ENCODE measurements around the gene TTF2.
"Not testable (repeated sequence)": the region's sequence is repeated elsewhere in the genome, so short reads cannot be mapped to it uniquely, and the experiment has no call there.

TTF2 gene

DNA sequence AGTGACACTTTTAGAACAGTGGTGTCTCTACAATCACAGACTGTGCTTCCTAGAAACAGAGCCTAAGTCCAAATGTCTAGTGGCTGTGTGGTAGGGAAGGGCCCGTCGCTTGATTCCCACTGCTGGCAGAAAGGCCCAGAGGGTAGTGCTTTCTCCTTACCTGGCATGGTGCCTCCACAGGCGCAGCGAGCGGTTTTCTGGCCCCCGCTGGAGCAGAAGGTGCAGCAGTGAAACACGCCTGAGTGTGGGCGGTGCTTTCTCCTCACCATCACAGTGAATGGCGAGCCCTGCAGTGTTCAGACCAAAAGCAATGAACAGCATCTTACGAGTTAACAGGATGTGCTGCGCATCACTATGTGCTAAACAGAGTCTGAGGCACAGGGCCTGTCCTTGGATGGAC lies 53.1 kb downstream of the TTF2 start:
- no peaks in the 10 kb centered on the region for H3K9me3 Mint-ChIP-seq
- no peaks in the 10 kb centered on the region for H3K27me3 Mint-ChIP-seq
- no peak overlapping the region for H3K4me3 Mint-ChIP-seq
- peaks cover 20% of the 10 kb centered on the region for H3K4me1 Mint-ChIP-seq (ENCODE audit: low read depth)
- no peak for DNase-seq
- no peaks in the 10 kb centered on the region for H3K36me3 Mint-ChIP-seq (ENCODE audit: low read depth)
- H3K27ac Mint-ChIP-seq: no peak overlapping the region

DNA sequence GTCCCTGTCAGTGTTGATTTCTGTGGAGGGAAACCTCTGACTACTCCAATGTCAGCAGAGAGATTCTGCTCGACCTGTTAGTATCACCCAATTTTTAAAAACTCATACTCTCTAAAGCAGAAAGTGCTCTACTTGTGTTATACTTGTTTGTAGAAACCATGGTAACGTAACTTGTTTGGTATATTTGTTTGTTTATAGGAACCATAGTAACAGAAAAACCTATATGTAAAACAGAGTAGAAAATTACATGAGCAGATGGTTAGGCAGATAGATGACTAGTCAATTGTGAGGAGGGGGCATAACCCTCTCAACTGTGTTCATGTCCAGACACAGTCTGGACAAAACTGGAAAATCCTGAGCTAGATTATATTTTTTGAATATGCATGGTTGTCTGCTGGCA lies 54.8 kb downstream of the TTF2 start:
- no peak overlapping the region for H3K4me3 Mint-ChIP-seq
- DNase-seq: no peak
- H3K27ac Mint-ChIP-seq: no peak overlapping the region
- H3K4me1 Mint-ChIP-seq (ENCODE audit: low read depth): peaks cover 11% of the 10 kb centered on the region
- H3K36me3 Mint-ChIP-seq (ENCODE audit: low read depth): no peaks in the 10 kb centered on the region
- H3K27me3 Mint-ChIP-seq: no peaks in the 10 kb centered on the region
- H3K9me3 Mint-ChIP-seq: no peaks in the 10 kb centered on the region

- DNase-seq: no peak
- Mint-ChIP-seq H3K27me3 (peaks cover 6% of the 10 kb centered on the region), H3K9me3 (no peaks in the 10 kb centered on the region), H3K36me3 (ENCODE audit: low read depth) (no peaks in the 10 kb centered on the region), H3K27ac (no peak overlapping the region), H3K4me3 (no peak overlapping the region), H3K4me1 (ENCODE audit: low read depth) (peaks cover 8% of the 10 kb centered on the region)
Observed at GRCh38 chr1:117116090-117116783, 56.1 kb downstream of the TTF2 start.

GRCh38 chr1:117116784-117117130 lies 56.6 kb downstream of the TTF2 start:
- Mint-ChIP-seq H3K4me3 (no peak overlapping the region), H3K36me3 (ENCODE audit: low read depth) (no peaks in the 10 kb centered on the region)

GRCh38 chr1:117117697-117118096 lies 57.6 kb downstream of the TTF2 start:
- Mint-ChIP-seq H3K9me3 (no peaks in the 10 kb centered on the region), H3K27me3 (peaks cover 9% of the 10 kb centered on the region), H3K27ac (no peak overlapping the region), H3K4me3 (no peak overlapping the region), H3K4me1 (ENCODE audit: low read depth) (peaks cover 13% of the 10 kb centered on the region), H3K36me3 (ENCODE audit: low read depth) (no peaks in the 10 kb centered on the region)
- DNase-seq: no peak

More at GRCh38 chr1:117116784-117117130, 56.6 kb downstream of the TTF2 start:
- Mint-ChIP-seq H3K27me3 (peaks cover 6% of the 10 kb centered on the region), H3K9me3 (no peaks in the 10 kb centered on the region), H3K27ac (no peak overlapping the region), H3K4me1 (ENCODE audit: low read depth) (peaks cover 9% of the 10 kb centered on the region)
- no peak for DNase-seq

- Mint-ChIP-seq H3K9me3 (no peaks in the 10 kb centered on the region), H3K27me3 (peaks cover 11% of the 10 kb centered on the region), H3K4me3 (no peak overlapping the region), H3K36me3 (ENCODE audit: low read depth) (no peaks in the 10 kb centered on the region), H3K27ac (no peak overlapping the region), H3K4me1 (ENCODE audit: low read depth) (peaks cover 13% of the 10 kb centered on the region)
- DNase-seq: no peak
Observed at GRCh38 chr1:117118137-117118536, 58.0 kb downstream of the TTF2 start.

GRCh38 chr1:117119144-117119543 lies 59.0 kb downstream of the TTF2 start:
- H3K4me3 Mint-ChIP-seq; H3K9me3 Mint-ChIP-seq; DNase-seq; H3K36me3 Mint-ChIP-seq (ENCODE audit: low read depth); H3K27ac Mint-ChIP-seq: not testable (repeated sequence)
- peaks cover 13% of the 10 kb centered on the region for H3K27me3 Mint-ChIP-seq
- peaks cover 13% of the 10 kb centered on the region for H3K4me1 Mint-ChIP-seq (ENCODE audit: low read depth)

DNA sequence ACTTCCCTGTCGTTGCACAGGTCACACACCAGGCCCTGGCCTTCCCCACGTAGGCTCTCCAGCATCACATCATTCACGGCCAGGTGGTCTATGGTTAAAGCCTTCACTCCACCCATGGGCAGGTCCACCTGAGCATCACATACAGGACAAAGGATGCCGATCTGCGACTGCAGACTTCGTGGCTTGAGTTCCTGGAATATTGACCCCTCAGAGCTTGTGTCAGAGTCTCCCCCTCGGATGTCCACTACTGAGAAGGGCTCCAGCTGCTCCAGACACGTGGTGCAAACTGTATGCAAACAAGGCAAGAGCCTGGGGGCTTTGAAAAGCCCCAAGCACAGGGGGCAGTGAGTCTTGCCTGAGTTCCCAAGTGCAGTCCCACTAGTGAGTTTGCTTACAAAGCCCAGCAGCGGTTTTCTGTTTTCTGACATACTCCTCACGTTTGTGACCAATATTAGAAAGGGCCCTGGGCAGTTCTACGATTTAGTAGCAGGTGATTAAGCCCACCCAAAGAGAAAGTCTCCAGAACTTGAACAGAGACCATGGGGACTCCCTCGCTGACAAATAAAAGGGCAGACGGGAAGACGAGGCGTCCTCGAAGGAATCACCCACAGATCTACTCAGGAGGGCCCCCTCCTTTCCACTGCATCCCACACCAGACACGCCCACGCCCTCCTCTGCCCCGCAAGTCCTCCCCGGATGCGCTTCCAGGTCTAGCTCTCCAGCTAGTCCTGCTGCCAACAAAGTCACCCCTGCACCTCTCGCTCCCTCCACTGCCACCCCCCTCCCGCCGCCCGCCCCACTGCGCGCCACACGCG lies 60.9 kb downstream of the TTF2 start:
- Mint-ChIP-seq H3K4me1 (ENCODE audit: low read depth) (peaks cover 13% of the 10 kb centered on the region), H3K36me3 (ENCODE audit: low read depth) (no peaks in the 10 kb centered on the region), H3K27ac (peak overlapping the region; percentile 42)

DNA sequence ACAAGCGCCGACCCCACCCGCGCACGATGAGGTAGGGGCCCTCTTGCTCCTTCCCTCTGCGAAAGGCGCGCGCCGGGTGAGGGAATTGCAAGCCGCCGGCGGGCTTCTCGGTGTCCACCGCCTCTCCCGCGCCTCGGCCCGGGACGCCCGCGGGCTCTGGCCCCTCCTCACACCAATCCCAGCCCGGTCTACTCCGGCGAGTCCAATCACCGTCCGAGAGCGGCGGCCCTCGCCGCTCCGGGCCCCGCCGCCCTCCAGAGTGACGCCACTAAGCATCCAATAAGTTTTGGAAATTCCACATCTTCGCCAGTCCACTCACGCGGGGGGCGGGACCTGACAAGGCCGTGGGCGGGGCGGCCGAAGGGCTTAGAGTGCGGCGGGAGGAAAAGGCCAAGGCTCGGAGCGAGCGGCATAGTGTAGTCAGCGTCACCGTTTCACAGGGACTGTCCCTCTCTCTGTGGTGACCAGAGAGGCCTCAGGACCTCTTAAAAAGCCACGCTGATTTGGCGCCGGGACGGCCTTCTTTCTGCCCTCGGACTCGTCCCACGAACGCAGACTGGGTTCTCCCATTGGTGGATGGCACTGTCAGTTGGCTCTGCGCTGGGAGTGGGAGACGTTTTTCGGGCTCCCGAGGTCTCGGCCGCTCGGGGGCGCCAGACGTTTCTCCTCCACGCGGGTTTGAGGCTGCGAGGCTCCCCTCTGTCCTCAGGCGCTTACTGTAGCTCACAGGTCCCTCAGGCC lies 61.6 kb downstream of the TTF2 start, which contains the start of gene TRIM45:
TRIM45 (minus strand) TSS at position 161 of the 741 bp plus-strand sequence. CDS start 548 bp downstream, outside the sequence.
- H3K27ac Mint-ChIP-seq: peak within 1 kb of the TSS; percentile 42
- DNase-seq: peak; percentile 87

More for the DNA sequence above, 60.9 kb downstream of the TTF2 start:
- Mint-ChIP-seq H3K4me3 (peak overlapping the region; percentile 77), H3K9me3 (no peaks in the 10 kb centered on the region), H3K27me3 (peaks cover 13% of the 10 kb centered on the region)
- no peak for DNase-seq

GRCh38 chr1:117122330-117123025 lies 62.4 kb downstream of the TTF2 start:
- H3K9me3 Mint-ChIP-seq: no peaks in the 10 kb centered on the region
- no peaks in the 10 kb centered on the region for H3K36me3 Mint-ChIP-seq (ENCODE audit: low read depth)
- H3K4me1 Mint-ChIP-seq (ENCODE audit: low read depth): peaks cover 13% of the 10 kb centered on the region
- H3K27me3 Mint-ChIP-seq: peaks cover 16% of the 10 kb centered on the region
- peak overlapping the region; percentile 77 for H3K4me3 Mint-ChIP-seq
- no peak overlapping the region for H3K27ac Mint-ChIP-seq
- no peak for DNase-seq

More for the DNA sequence above, 61.6 kb downstream of the TTF2 start, which contains the start of gene TRIM45:
- H3K27me3 Mint-ChIP-seq: peaks cover 16% of the 10 kb centered on the region
- peaks cover 13% of the 10 kb centered on the region for H3K4me1 Mint-ChIP-seq (ENCODE audit: low read depth)
- H3K36me3 Mint-ChIP-seq (ENCODE audit: low read depth): no peaks in the 10 kb centered on the region
- no peaks in the 10 kb centered on the region for H3K9me3 Mint-ChIP-seq
- peak within 1 kb of the TSS; percentile 77 for H3K4me3 Mint-ChIP-seq

GRCh38 chr1:117123274-117123673 lies 63.1 kb downstream of the TTF2 start:
- H3K4me3 Mint-ChIP-seq: no peak overlapping the region
- no peaks in the 10 kb centered on the region for H3K36me3 Mint-ChIP-seq (ENCODE audit: low read depth)
- no peak for DNase-seq
- no peaks in the 10 kb centered on the region for H3K9me3 Mint-ChIP-seq
- peaks cover 16% of the 10 kb centered on the region for H3K27me3 Mint-ChIP-seq
- H3K27ac Mint-ChIP-seq: no peak overlapping the region
- H3K4me1 Mint-ChIP-seq (ENCODE audit: low read depth): peaks cover 13% of the 10 kb centered on the region

DNA sequence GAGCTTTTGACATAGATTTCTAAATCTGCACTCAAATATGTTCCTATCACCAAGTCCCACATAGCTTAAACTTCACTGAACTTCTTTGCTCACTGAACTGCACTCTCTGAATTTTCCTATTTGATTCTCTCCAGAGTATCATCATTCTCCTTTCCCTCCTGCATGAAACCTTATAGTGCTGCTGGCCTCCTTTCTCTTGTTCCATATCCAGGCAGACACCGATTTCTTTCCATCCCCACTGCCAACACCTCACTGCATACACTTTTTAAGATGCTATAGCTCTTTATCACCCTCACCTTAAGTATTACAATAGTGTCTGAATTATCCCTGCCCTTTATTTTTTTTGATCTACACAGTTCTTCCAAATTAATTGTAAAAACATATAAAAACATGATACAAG lies 64.5 kb downstream of the TTF2 start:
- Mint-ChIP-seq H3K27ac (no peak overlapping the region), H3K4me1 (ENCODE audit: low read depth) (peaks cover 13% of the 10 kb centered on the region), H3K36me3 (ENCODE audit: low read depth) (no peaks in the 10 kb centered on the region), H3K4me3 (no peak overlapping the region), H3K9me3 (no peaks in the 10 kb centered on the region), H3K27me3 (peaks cover 16% of the 10 kb centered on the region)
- DNase-seq: no peak

DNA sequence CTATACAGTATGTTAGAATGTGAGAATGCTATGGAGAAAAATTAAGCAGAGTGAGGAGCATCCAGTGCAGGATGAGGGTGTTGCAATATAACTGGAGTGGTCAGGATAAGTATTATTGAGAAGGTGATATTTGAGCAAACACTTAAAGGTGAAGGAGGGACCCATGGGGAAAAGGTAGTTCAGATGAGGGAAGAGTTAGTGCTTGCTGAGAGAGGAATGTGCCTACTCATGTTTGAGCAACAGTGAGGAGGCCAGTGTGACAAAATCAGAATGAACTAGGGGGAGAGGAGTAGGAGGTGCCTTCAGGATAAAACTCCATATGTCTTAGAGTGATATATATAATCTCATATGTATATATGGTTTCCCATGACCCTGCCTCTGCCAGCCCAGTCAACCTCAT lies 67.7 kb downstream of the TTF2 start:
- no peak overlapping the region for H3K27ac Mint-ChIP-seq
- peaks cover 6% of the 10 kb centered on the region for H3K27me3 Mint-ChIP-seq
- H3K4me1 Mint-ChIP-seq (ENCODE audit: low read depth): no peaks in the 10 kb centered on the region
- H3K9me3 Mint-ChIP-seq: no peaks in the 10 kb centered on the region
- no peak for DNase-seq
- H3K4me3 Mint-ChIP-seq: no peak overlapping the region
- H3K36me3 Mint-ChIP-seq (ENCODE audit: low read depth): no peaks in the 10 kb centered on the region
